Loucy (cell line): ENCODE measurements around the gene HLX.

Source experiments
- H2AFZ ChIP-seq: fragments of 200-600 bp; sonication (generic); 2 replicates; pipeline ENCODE4 v1.6.0; 2016; ENCODE audit warnings: antibody characterized with exemption, mild to moderate bottlenecking, low read length, moderate library complexity
- H3F3A ChIP-seq: fragments of 200-600 bp; 2 replicates; pipeline ENCODE4 v1.6.0; 2016; ENCODE audit warnings: antibody characterized with exemption, low read depth, mild to moderate bottlenecking
- H3K27me3 ChIP-seq: fragments of 200-600 bp; sonication (generic); 2 replicates; pipeline ENCODE4 v1.6.1; 2014; ENCODE audit warnings: low read length, mild to moderate bottlenecking; ENCODE audit not compliant: insufficient read depth, poor library complexity, severe bottlenecking
- H3K36me3 ChIP-seq: fragments of 200-600 bp; sonication (generic); 2 replicates; pipeline ENCODE4 v1.6.1; 2016; ENCODE audit warnings: low read length; ENCODE audit not compliant: insufficient read depth
- H3K4me1 ChIP-seq: fragments of 200-600 bp; sonication (generic); 2 replicates; pipeline ENCODE4 v1.5.1; 2014; ENCODE audit warnings: low read length, mild to moderate bottlenecking; ENCODE audit not compliant: insufficient read depth, poor library complexity, severe bottlenecking
- H3K4me2 ChIP-seq: fragments of 200-600 bp; sonication (generic); 2 replicates; pipeline ENCODE4 v1.6.0; 2014; ENCODE audit warnings: antibody characterized with exemption, low read length, low read depth, mild to moderate bottlenecking; ENCODE audit not compliant: poor library complexity, severe bottlenecking
- H3K4me3 ChIP-seq: fragments of 200-600 bp; sonication (generic); 2 replicates; pipeline ENCODE4 v1.5.1; 2014; ENCODE audit warnings: low read length, mild to moderate bottlenecking, mixed read lengths; ENCODE audit not compliant: poor library complexity, severe bottlenecking
- H3K79me2 ChIP-seq: fragments of 200-600 bp; sonication (generic); 2 replicates; pipeline ENCODE4 v1.6.1; 2014; ENCODE audit warnings: low read length; ENCODE audit not compliant: insufficient read depth
- H3K9ac ChIP-seq: fragments of 200-600 bp; sonication (generic); 2 replicates; pipeline ENCODE4 v1.6.0; 2014; ENCODE audit warnings: mild to moderate bottlenecking, low read depth, low read length, moderate library complexity; ENCODE audit not compliant: poor library complexity, severe bottlenecking
- H3K9me2 ChIP-seq: fragments of 200-600 bp; sonication (generic); replicated peaks from 2 replicates; pipeline ENCODE4 v1.6.1; 2016; ENCODE audit warnings: low read depth, low read length, mixed read lengths
- H3K9me3 ChIP-seq: fragments of 200-600 bp; sonication (generic); 2 replicates; pipeline ENCODE4 v1.6.1; 2014; ENCODE audit warnings: mild to moderate bottlenecking, antibody characterized with exemption, low read length, low read depth; ENCODE audit not compliant: insufficient read depth
- H4K20me1 ChIP-seq: fragments of 200-600 bp; sonication (generic); 2 replicates; pipeline ENCODE4 v1.6.0; 2014; ENCODE audit warnings: antibody characterized with exemption, low read length, mild to moderate bottlenecking; ENCODE audit not compliant: insufficient read depth, poor library complexity, severe bottlenecking
- EZH2phosphoT487 ChIP-seq: fragments of 200-600 bp; IDR thresholded peaks from 2 replicates; pipeline ENCODE4 v1.6.1; 2018; ENCODE audit warnings: antibody characterized with exemption, mild to moderate bottlenecking, moderate library complexity, borderline replicate concordance
- TF ChIP-seq, protein P1 (sequence below): fragments of 200-600 bp; sonication (generic); conservative IDR thresholded peaks from 2 replicates; pipeline ENCODE4 v1.5.1; 2014; ENCODE audit warnings: mild to moderate bottlenecking, antibody characterized with exemption, low read length

HLX gene

DNA sequence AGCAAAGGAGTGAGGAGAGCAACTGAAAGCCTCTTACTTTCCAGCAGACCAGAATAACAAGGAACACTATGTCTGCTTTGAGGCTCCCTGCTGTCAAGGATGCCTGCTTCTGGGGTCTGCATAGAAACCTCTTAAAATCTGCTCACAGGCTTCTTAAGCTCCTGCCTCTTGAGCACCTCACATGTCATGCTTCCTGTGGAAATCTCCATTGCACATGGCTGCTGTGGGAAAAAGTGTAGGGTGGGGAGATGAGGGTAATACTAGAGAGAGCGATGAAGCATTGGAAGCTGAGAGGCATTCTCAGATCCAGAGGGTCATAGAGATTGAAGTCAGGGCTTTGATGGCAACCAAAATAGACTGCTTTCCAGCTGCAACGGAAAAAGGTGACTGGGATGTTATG, 6.2 kb upstream of the HLX start:
- Histone ChIP-seq H3K4me3 (no peak overlapping the region), H3K36me3 (no peaks in the 10 kb centered on the region), H3K9me2 (no peaks in the 10 kb centered on the region), H3K4me2 (no peak overlapping the region), H4K20me1 (no peaks in the 10 kb centered on the region), H3K27me3 (no peaks in the 10 kb centered on the region), H3K4me1 (no peaks in the 10 kb centered on the region), H2AFZ (no peak overlapping the region), H3K9me3 (no peaks in the 10 kb centered on the region), H3F3A (no peaks in the 10 kb centered on the region), H3K9ac (no peak overlapping the region), H3K79me2 (no peaks in the 10 kb centered on the region)
- TF ChIP-seq EZH2phosphoT487, result no peak
- TF ChIP-seq, protein P1, sequence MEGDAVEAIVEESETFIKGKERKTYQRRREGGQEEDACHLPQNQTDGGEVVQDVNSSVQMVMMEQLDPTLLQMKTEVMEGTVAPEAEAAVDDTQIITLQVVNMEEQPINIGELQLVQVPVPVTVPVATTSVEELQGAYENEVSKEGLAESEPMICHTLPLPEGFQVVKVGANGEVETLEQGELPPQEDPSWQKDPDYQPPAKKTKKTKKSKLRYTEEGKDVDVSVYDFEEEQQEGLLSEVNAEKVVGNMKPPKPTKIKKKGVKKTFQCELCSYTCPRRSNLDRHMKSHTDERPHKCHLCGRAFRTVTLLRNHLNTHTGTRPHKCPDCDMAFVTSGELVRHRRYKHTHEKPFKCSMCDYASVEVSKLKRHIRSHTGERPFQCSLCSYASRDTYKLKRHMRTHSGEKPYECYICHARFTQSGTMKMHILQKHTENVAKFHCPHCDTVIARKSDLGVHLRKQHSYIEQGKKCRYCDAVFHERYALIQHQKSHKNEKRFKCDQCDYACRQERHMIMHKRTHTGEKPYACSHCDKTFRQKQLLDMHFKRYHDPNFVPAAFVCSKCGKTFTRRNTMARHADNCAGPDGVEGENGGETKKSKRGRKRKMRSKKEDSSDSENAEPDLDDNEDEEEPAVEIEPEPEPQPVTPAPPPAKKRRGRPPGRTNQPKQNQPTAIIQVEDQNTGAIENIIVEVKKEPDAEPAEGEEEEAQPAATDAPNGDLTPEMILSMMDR, result no peak

- H3K36me3 ChIP-seq, result no peaks in the 10 kb centered on the region
- H3K79me2 ChIP-seq, result no peaks in the 10 kb centered on the region
- H4K20me1 ChIP-seq, result no peaks in the 10 kb centered on the region
- no peak overlapping the region for H3K9ac ChIP-seq
- no peak overlapping the region for H3K4me2 ChIP-seq
- H3K4me3 ChIP-seq, result no peak overlapping the region
- no peaks in the 10 kb centered on the region for H3K9me2 ChIP-seq
- peaks cover 6% of the 10 kb centered on the region for H3K27me3 ChIP-seq
- H3K9me3 ChIP-seq, result no peaks in the 10 kb centered on the region
- no peaks in the 10 kb centered on the region for H3F3A ChIP-seq
- H3K4me1 ChIP-seq, result peaks cover 3% of the 10 kb centered on the region
- TF ChIP-seq EZH2phosphoT487, result no peak
- TF ChIP-seq, protein P1, result peak; percentile 88
- H2AFZ ChIP-seq, result no peak overlapping the region
Measured at GRCh38 chr1:220873868-220874655, 5.2 kb upstream of the HLX start.

DNA sequence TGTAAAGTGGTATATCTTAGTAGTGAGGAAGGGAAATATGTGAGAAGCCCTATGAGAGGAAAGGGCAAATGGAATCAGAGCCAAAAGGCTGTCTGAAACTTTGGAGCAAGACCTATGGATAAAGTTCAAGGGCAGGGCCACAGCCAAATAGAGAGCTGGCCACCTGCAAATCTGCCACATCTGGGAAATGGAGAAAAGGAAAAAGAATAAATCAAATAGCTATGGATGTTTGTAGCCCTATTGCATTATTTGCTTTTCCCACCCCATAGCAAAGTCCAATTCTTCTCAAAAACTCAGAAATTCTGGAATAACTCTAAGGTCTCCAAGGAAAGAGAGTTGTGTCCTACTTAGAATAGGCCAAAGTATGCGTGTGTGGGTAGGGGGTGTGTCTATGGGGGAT, 4.0 kb upstream of the HLX start:
- H3K9me2 ChIP-seq, result no peaks in the 10 kb centered on the region
- H3K79me2 ChIP-seq, result no peaks in the 10 kb centered on the region
- peaks cover 9% of the 10 kb centered on the region for H3K4me1 ChIP-seq
- no peak overlapping the region for H3K9ac ChIP-seq
- H3K4me3 ChIP-seq, result no peak overlapping the region
- no peaks in the 10 kb centered on the region for H3F3A ChIP-seq
- H3K9me3 ChIP-seq, result no peaks in the 10 kb centered on the region
- H4K20me1 ChIP-seq, result no peaks in the 10 kb centered on the region
- H3K36me3 ChIP-seq, result no peaks in the 10 kb centered on the region
- no peak overlapping the region for H2AFZ ChIP-seq
- no peak overlapping the region for H3K4me2 ChIP-seq
- TF ChIP-seq, protein P1, result no peak
- TF ChIP-seq EZH2phosphoT487, result no peak
- peaks cover 6% of the 10 kb centered on the region for H3K27me3 ChIP-seq
